Measurements from ENCODE around the gene OR6X1.

DNA sequence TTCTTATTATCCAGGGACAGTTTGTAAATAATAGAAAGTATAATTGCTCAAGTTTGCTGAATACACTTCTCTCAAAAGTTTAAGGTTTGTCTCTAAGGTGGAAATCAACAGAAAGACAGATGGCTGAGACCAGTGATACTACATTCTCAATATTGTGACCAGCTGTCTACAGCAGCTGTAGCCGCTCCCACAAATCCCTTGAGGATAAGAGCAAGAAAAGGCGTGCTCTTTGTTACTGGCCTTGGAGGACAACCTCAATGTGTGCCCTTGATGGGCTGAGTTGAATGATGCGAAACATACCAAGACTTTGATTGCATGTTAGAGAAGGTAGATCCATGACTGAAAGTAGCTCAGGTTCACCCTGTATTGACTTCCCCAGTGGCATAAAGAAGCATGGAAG, 45.7 kb upstream of the OR6X1 start:
- TF ChIP-seq, protein P1, sequence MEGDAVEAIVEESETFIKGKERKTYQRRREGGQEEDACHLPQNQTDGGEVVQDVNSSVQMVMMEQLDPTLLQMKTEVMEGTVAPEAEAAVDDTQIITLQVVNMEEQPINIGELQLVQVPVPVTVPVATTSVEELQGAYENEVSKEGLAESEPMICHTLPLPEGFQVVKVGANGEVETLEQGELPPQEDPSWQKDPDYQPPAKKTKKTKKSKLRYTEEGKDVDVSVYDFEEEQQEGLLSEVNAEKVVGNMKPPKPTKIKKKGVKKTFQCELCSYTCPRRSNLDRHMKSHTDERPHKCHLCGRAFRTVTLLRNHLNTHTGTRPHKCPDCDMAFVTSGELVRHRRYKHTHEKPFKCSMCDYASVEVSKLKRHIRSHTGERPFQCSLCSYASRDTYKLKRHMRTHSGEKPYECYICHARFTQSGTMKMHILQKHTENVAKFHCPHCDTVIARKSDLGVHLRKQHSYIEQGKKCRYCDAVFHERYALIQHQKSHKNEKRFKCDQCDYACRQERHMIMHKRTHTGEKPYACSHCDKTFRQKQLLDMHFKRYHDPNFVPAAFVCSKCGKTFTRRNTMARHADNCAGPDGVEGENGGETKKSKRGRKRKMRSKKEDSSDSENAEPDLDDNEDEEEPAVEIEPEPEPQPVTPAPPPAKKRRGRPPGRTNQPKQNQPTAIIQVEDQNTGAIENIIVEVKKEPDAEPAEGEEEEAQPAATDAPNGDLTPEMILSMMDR (IDR thresholded peaks at IDR 0.05; ENCODE audit: low read length): no peak
- no peak for TF ChIP-seq EZH2 (IDR thresholded peaks at IDR 0.05; ENCODE audit: borderline replicate concordance, low read length)

Data from OCI-LY1 (cell line).